IMR-90 (cell line): Measurements from ENCODE around the gene ALCAM.

Experiments
- CEBPB ChIP-seq: IDR thresholded peaks from 2 replicates; pipeline ENCODE4 v1.6.1; 2012; ENCODE audit warnings: low read depth, low read length, improper control_type of control experiment
- CHD1 ChIP-seq: IDR thresholded peaks from 2 replicates; pipeline ENCODE4 v1.6.1; 2012; ENCODE audit warnings: low read depth, low read length, improper control_type of control experiment
- MXI1 ChIP-seq: IDR thresholded peaks from 2 replicates; pipeline ENCODE4 v1.6.1; 2012; ENCODE audit warnings: low read depth, mild to moderate bottlenecking, low read length, moderate library complexity, borderline replicate concordance
- POLR2A ChIP-seq: IDR thresholded peaks from 2 replicates; pipeline ENCODE4 v1.6.1; 2012; ENCODE audit warnings: mild to moderate bottlenecking, low read depth, low read length
- RAD21 ChIP-seq: IDR thresholded peaks from 2 replicates; pipeline ENCODE4 v1.6.1; 2012; ENCODE audit warnings: low read length, improper control_type of control experiment
- RCOR1 ChIP-seq: IDR thresholded peaks from 2 replicates; pipeline ENCODE4 v1.6.1; 2012; ENCODE audit warnings: mild to moderate bottlenecking, low read length, improper control_type of control experiment; ENCODE audit not compliant: insufficient replicate concordance
- RFX5 ChIP-seq: IDR thresholded peaks from 2 replicates; pipeline ENCODE4 v1.8.0; 2012; ENCODE audit warnings: low read depth, mild to moderate bottlenecking, low read length, moderate library complexity
- SMC3 ChIP-seq: fragments of 150-350 bp; IDR thresholded peaks from 2 replicates; pipeline ENCODE4 v1.6.1; 2016; ENCODE audit warnings: low read depth, mild to moderate bottlenecking, antibody characterized with exemption, low read length, moderate library complexity
- TF ChIP-seq, protein P1 (sequence below): conservative IDR thresholded peaks from 2 replicates; pipeline ENCODE4 v1.5.1; 2012; ENCODE audit warnings: mild to moderate bottlenecking, low read depth, low read length, improper control_type of control experiment
- TF ChIP-seq, protein P2 (sequence below): fragments of 150-350 bp; IDR thresholded peaks from 2 replicates; pipeline ENCODE4 v1.6.1; 2017; ENCODE audit warnings: mild to moderate bottlenecking, antibody characterized with exemption, low read length, low read depth
- TF ChIP-seq, protein P3 (sequence below): fragments of 150-350 bp; IDR thresholded peaks from 2 replicates; pipeline ENCODE4 v1.6.1; 2016; ENCODE audit warnings: low read depth, mild to moderate bottlenecking, low read length, moderate library complexity, borderline replicate concordance

DNA sequence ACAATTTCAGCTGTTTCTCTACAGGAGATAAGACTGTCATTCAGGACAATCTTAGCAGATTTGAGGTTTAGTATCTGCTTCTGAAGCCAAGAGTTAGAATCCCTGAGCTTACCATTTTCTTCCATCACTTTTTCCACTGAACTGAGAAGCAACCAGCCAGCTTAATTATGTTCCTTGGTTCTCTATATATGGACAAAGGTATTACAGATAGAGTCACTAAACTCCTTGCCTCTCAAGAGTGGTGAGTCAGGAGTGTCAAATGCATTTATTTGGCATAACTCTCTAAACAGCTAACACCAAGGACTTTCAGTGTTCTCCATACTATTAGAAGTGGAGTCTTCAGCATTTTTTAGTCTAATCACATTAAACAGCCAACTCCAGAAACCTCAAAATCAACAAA, 239.3 kb downstream of the ALCAM start:
- TF ChIP-seq POLR2A (no peak), RAD21 (no peak), SMC3 (no peak), MXI1 (no peak), RCOR1 (no peak), CHD1 (no peak), RFX5 (no peak), CEBPB (no peak)
- TF ChIP-seq, protein P1, sequence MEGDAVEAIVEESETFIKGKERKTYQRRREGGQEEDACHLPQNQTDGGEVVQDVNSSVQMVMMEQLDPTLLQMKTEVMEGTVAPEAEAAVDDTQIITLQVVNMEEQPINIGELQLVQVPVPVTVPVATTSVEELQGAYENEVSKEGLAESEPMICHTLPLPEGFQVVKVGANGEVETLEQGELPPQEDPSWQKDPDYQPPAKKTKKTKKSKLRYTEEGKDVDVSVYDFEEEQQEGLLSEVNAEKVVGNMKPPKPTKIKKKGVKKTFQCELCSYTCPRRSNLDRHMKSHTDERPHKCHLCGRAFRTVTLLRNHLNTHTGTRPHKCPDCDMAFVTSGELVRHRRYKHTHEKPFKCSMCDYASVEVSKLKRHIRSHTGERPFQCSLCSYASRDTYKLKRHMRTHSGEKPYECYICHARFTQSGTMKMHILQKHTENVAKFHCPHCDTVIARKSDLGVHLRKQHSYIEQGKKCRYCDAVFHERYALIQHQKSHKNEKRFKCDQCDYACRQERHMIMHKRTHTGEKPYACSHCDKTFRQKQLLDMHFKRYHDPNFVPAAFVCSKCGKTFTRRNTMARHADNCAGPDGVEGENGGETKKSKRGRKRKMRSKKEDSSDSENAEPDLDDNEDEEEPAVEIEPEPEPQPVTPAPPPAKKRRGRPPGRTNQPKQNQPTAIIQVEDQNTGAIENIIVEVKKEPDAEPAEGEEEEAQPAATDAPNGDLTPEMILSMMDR, result no peak
- TF ChIP-seq, protein P2, sequence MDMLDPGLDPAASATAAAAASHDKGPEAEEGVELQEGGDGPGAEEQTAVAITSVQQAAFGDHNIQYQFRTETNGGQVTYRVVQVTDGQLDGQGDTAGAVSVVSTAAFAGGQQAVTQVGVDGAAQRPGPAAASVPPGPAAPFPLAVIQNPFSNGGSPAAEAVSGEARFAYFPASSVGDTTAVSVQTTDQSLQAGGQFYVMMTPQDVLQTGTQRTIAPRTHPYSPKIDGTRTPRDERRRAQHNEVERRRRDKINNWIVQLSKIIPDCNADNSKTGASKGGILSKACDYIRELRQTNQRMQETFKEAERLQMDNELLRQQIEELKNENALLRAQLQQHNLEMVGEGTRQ, result no peak
- TF ChIP-seq, protein P3, sequence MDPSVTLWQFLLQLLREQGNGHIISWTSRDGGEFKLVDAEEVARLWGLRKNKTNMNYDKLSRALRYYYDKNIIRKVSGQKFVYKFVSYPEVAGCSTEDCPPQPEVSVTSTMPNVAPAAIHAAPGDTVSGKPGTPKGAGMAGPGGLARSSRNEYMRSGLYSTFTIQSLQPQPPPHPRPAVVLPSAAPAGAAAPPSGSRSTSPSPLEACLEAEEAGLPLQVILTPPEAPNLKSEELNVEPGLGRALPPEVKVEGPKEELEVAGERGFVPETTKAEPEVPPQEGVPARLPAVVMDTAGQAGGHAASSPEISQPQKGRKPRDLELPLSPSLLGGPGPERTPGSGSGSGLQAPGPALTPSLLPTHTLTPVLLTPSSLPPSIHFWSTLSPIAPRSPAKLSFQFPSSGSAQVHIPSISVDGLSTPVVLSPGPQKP, result no peak
